HT1080 (cell line): ENCODE measurements around the gene EPHB1. TPM values are rescaled to one million over a fixed set of nuclear protein-coding genes. Genes with fewer than 3 reads are reported as not detected.

Source experiments
- DNase-seq: peaks from one replicate; pipeline ENCODE4 v3.0.0-alpha.2; 2015; ENCODE audit warnings: low read depth
- total RNA-seq: library from RNA; depleted of rRNA; stranded (reverse); fragments of >200 nt; shearing (Covaris generic); gene quantifications from 2 replicates; pipeline ENCODE4 v1.2.3, GENCODE V29; 2014

EPHB1 gene
- total RNA-seq, 1 experiment from 2014 or later = 4.4 TPM

GRCh38 chr3:134807189-134807588 lies 12.1 kb downstream of the EPHB1 start:
- no peak for DNase-seq

GRCh38 chr3:134808835-134809234 lies 13.8 kb downstream of the EPHB1 start:
- no peak for DNase-seq

- DNase-seq = no peak
These were observed 14.5 kb downstream of the EPHB1 start for GRCh38 chr3:134809427-134810051.

- DNase-seq = no peak
These were observed 15.0 kb downstream of the EPHB1 start for GRCh38 chr3:134810052-134810435.

DNA sequence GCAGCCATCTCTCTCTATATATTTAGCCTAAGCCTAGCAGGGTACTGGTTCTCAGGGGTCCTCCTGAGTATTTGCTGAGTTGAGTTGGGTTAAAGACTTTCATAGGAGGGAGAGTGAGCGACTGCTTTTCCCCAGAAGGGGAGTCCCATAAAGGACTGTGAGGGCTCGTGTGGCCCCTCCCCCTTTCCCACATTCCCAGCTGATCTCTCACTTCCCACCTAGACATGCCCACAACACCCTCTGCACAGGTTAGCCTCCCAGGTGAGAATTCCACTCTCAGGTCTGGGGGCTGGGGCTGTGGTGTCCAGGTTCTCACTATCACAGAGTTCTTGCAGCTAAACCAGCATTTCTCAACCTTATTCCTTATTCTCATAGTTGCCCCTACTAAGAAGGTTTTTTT lies 15.8 kb downstream of the EPHB1 start:
- DNase-seq = no peak

DNA sequence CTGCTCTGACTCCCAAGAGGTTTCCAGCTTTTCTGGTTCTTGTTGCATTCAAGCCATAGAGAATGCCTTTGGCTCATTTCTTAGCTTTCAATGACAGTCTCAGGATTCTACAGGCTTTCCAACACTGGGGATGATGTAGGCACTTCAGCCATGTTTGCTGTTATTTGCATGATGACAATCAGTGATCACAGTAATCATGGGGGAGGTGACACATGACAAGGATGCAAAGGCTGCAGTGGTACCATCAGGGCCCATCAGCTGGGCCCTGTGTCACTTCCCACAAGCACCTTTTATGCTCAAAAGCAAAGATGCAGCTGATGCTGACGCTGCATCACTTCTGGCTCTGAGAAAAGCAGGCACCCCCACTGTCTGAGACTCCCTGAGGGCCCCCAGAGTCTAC lies 18.6 kb downstream of the EPHB1 start:
- DNase-seq = no peak

- no peak for DNase-seq
These were observed 20.5 kb downstream of the EPHB1 start for GRCh38 chr3:134815519-134815918.

- no peak for DNase-seq
These were observed 21.6 kb downstream of the EPHB1 start for GRCh38 chr3:134816623-134817022.

DNA sequence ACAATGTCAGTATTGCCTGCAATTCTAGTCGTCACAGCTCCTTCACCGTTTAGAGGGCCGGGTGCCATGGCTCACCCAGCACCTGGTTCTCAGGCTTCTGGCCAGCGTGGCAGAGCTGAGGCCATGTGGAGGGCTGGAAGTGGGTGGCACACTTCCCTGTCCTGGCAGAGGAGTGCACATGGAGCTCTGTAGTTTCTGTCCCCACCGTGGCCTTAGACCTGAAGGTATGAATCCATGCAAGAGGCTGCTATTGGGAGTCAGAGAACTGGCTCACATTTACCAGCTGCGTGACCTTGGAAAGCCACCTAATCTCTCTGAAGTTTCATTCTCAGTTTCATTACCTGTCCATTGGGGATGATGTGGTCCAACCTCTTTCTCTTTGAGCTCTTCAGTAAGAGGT lies 22.2 kb downstream of the EPHB1 start:
- DNase-seq = no peak

DNA sequence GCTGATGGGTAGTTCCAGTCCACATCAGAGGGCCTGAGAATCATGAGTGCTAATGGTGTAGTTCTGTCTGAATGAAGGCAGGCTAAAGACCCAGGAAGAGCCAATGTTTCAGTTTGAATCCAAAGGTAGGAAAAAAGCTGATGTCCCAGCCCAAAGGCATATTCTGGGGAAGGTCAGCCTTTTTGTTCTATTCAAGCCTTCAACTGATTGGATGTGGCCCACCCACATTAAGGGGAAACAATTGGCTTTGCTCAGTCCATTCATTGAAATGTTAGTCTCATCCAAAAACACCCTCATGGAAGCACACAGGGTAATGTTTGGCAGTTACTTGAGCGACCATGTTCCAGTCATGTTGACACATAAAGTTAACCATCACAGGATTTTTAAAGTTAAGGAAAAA lies 25.9 kb downstream of the EPHB1 start:
- no peak for DNase-seq

- peak; percentile 52 for DNase-seq
These were observed 27.0 kb downstream of the EPHB1 start for GRCh38 chr3:134822090-134822489.

GRCh38 chr3:134823679-134824078 lies 28.6 kb downstream of the EPHB1 start:
- DNase-seq = no peak

GRCh38 chr3:134824791-134825190 lies 29.7 kb downstream of the EPHB1 start:
- DNase-seq = no peak

DNA sequence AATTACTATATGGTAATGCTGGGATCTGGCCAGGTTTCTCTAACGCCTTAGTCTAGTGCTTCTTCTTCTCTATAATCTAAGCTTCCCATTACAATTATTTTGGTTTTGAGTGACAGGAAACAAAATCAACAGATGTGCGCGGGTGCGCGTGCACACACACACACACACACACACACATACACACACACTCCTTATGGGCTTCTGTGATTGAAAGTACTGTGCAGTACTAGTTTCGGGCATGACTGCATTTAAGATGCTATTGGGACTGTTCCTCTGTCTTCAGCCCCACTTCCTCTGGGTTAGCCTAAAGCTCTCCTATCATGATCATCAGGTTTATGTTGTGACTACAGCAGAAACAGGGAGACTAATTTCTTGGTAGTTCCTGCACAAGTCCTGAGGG lies 32.2 kb downstream of the EPHB1 start:
- DNase-seq = no peak

DNA sequence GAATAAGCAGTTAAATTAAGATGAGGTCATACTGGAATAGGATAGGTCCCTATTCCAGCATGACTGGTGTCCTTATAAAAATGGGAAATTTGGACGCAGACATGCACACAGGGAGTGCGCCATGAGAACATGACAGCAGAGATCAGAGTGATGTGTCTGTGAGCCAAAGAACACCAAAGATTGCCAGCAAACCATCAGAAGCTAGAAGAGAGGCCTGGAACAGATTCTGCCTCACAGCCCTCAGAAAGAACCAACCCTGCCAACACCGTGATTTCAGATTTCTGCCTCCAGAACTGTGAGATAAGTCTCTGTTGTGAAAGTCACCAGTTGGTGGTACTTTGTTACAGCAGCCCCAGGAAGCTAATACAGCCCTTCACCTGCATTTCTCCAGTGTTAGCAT lies 34.7 kb downstream of the EPHB1 start:
- no peak for DNase-seq

GRCh38 chr3:134832585-134832984 lies 37.5 kb downstream of the EPHB1 start:
- DNase-seq = no peak

- DNase-seq = no peak
These were observed 38.5 kb downstream of the EPHB1 start for GRCh38 chr3:134833453-134834163.

- no peak for DNase-seq
These were observed 41.9 kb downstream of the EPHB1 start for GRCh38 chr3:134836921-134837320.

GRCh38 chr3:134838599-134838998 lies 43.5 kb downstream of the EPHB1 start:
- DNase-seq = no peak

DNA sequence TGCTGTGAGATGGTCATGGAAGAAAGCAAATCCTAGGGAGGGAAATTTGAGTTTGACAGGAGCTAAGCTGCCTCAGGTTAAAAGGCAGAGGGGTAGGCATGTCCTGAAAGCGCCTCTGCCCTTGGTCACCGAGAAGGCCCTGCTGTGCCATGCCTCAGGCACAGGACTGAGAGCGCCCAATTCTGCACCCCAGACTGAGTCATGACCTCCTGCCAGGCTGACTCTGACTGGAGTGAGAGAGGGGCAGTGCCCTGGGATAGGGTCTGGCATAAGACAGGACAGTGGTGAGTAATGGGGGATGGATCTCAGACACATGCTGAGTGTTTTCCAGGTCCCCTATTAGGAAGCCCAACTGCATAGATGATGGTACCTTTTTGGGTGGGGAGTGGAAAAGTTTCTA lies 44.4 kb downstream of the EPHB1 start:
- peak; percentile 57 for DNase-seq

GRCh38 chr3:134839990-134840389 lies 44.9 kb downstream of the EPHB1 start:
- DNase-seq = no peak

- DNase-seq = no peak
These were observed 45.4 kb downstream of the EPHB1 start for GRCh38 chr3:134840459-134840858.

DNA sequence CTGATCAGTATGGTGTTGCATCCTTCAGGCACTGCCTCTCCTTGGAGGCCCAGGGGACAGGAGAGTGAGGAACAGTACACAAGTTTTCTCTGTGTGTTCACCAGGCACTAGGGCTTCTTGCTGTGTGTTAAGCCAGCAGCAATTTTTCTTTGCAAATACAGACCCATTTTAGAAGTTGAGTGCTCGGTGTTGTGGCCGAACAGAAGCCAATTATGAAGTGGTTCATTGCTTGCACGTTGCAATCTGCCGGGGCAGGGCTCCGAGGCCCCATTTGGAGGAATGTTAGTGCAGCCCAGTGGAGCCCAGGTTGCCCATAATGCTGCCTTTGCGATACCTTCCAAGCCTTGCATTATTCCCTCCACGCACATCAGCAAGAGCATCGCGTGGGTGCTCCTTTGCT lies 51.0 kb downstream of the EPHB1 start:
- no peak for DNase-seq
